ENCODE results near the gene CACNA1G. TPM values are rescaled to one million over a fixed set of nuclear protein-coding genes. Genes with fewer than 3 reads are reported as not detected.

Gene CACNA1G
- total RNA-seq, 1 donor from 2014 or later = not detected

- Mint-ChIP-seq H3K27ac (ENCODE audit: unreplicated experiment) (no peak overlapping the region), H3K27me3 (ENCODE audit: unreplicated experiment) (peaks cover 4% of the 10 kb centered on the region), H3K9me3 (ENCODE audit: unreplicated experiment) (no peaks in the 10 kb centered on the region), H3K36me3 (ENCODE audit: low read depth, unreplicated experiment) (no peaks in the 10 kb centered on the region), H3K4me1 (ENCODE audit: unreplicated experiment) (peaks cover 27% of the 10 kb centered on the region), H3K4me3 (ENCODE audit: unreplicated experiment) (no peak overlapping the region)
- no peak for TF ChIP-seq CTCF (IDR thresholded peaks at IDR 0.05; ENCODE audit: unreplicated experiment)
- DNase-seq (ENCODE audit: low spot score) = no peak
Measured at GRCh38 chr17:50527155-50527762, 33.3 kb upstream of the CACNA1G start.

- no peaks in the 10 kb centered on the region for H3K36me3 Mint-ChIP-seq (ENCODE audit: low read depth, unreplicated experiment)
Measured at GRCh38 chr17:50527949-50528474, 32.5 kb upstream of the CACNA1G start.

GRCh38 chr17:50529849-50530248 lies 30.7 kb upstream of the CACNA1G start:
- H3K36me3 Mint-ChIP-seq (ENCODE audit: low read depth, unreplicated experiment) = no peaks in the 10 kb centered on the region
- no peak overlapping the region for H3K4me3 Mint-ChIP-seq (ENCODE audit: unreplicated experiment)
- DNase-seq (ENCODE audit: low spot score) = no peak
- peaks cover 9% of the 10 kb centered on the region for H3K27me3 Mint-ChIP-seq (ENCODE audit: unreplicated experiment)
- no peak for TF ChIP-seq CTCF (IDR thresholded peaks at IDR 0.05; ENCODE audit: unreplicated experiment)
- H3K27ac Mint-ChIP-seq (ENCODE audit: unreplicated experiment) = no peak overlapping the region
- H3K9me3 Mint-ChIP-seq (ENCODE audit: unreplicated experiment) = no peaks in the 10 kb centered on the region
- H3K4me1 Mint-ChIP-seq (ENCODE audit: unreplicated experiment) = peaks cover 17% of the 10 kb centered on the region

More at GRCh38 chr17:50527949-50528474, 32.5 kb upstream of the CACNA1G start:
- Mint-ChIP-seq H3K4me1 (ENCODE audit: unreplicated experiment) (peaks cover 25% of the 10 kb centered on the region), H3K27ac (ENCODE audit: unreplicated experiment) (no peak overlapping the region), H3K27me3 (ENCODE audit: unreplicated experiment) (peaks cover 5% of the 10 kb centered on the region), H3K9me3 (ENCODE audit: unreplicated experiment) (no peaks in the 10 kb centered on the region), H3K4me3 (ENCODE audit: unreplicated experiment) (no peak overlapping the region)
- DNase-seq (ENCODE audit: low spot score) = no peak
- no peak for TF ChIP-seq CTCF (IDR thresholded peaks at IDR 0.05; ENCODE audit: unreplicated experiment)

GRCh38 chr17:50531428-50532025 lies 29.0 kb upstream of the CACNA1G start:
- Mint-ChIP-seq H3K9me3 (ENCODE audit: unreplicated experiment) (no peaks in the 10 kb centered on the region), H3K4me1 (ENCODE audit: unreplicated experiment) (peaks cover 13% of the 10 kb centered on the region), H3K4me3 (ENCODE audit: unreplicated experiment) (no peak overlapping the region), H3K27ac (ENCODE audit: unreplicated experiment) (no peak overlapping the region), H3K36me3 (ENCODE audit: low read depth, unreplicated experiment) (no peaks in the 10 kb centered on the region), H3K27me3 (ENCODE audit: unreplicated experiment) (peaks cover 9% of the 10 kb centered on the region)
- no peak for TF ChIP-seq CTCF (IDR thresholded peaks at IDR 0.05; ENCODE audit: unreplicated experiment)
- DNase-seq (ENCODE audit: low spot score) = no peak

- no peaks in the 10 kb centered on the region for H3K9me3 Mint-ChIP-seq (ENCODE audit: unreplicated experiment)
- peak; percentile 31 for DNase-seq (ENCODE audit: low spot score)
- no peaks in the 10 kb centered on the region for H3K36me3 Mint-ChIP-seq (ENCODE audit: low read depth, unreplicated experiment)
- peaks cover 13% of the 10 kb centered on the region for H3K4me1 Mint-ChIP-seq (ENCODE audit: unreplicated experiment)
- peak within 1 kb of the TSS; percentile 9 for H3K4me3 Mint-ChIP-seq (ENCODE audit: unreplicated experiment)
- H3K27ac Mint-ChIP-seq (ENCODE audit: unreplicated experiment) = no peak within 1 kb of the TSS
- H3K27me3 Mint-ChIP-seq (ENCODE audit: unreplicated experiment) = peaks cover 9% of the 10 kb centered on the region
- no peak for TF ChIP-seq CTCF (IDR thresholded peaks at IDR 0.05; ENCODE audit: unreplicated experiment)
Measured at GRCh38 chr17:50532452-50533024, 28.0 kb upstream of the CACNA1G start, which contains the start of gene EPN3. Gene EPN3, plus strand, starts transcription at chr17:50532735. Its CDS starts 3,822 bp downstream, at chr17:50536557.
